Keratinocyte (primary cell): ENCODE data around the gene LEAP2. TPM values are rescaled to one million over a fixed set of nuclear protein-coding genes. Genes with fewer than 3 reads are reported as not detected.

Source experiments
- DNase-seq: peaks from one replicate; pipeline ENCODE4 v3.0.0-alpha.2; 2011; ENCODE audit warnings: low read depth, missing footprints, low spot score
- FAIRE-seq: peaks from 2 replicates; lab custom pipeline; 2011; peaks lifted over from hg19 to GRCh38; lab: Jason Lieb, UNC
- H2AFZ ChIP-seq: 2 replicates; pipeline ENCODE4 v1.6.0; 2012; ENCODE audit warnings: low read length, control low read depth, inconsistent platforms; ENCODE audit not compliant: control insufficient read depth
- H3K27ac ChIP-seq: 2 replicates; pipeline ENCODE4 v1.5.1; 2011; ENCODE audit warnings: low read length; ENCODE audit not compliant: control insufficient read depth, insufficient read depth
- H3K27me3 ChIP-seq: 3 replicates; pipeline ENCODE4 v1.6.0; 2011; ENCODE audit warnings: low read length; ENCODE audit not compliant: control insufficient read depth, insufficient read depth; ENCODE audit errors: extremely low read depth
- H3K36me3 ChIP-seq, 2 experiments: 2 replicates in 1 of 2; 3 replicates in 1 of 2; pipeline ENCODE4 v1.5.1; 2011; ENCODE audit warnings: low read length in 2 of 2, mild to moderate bottlenecking in 1 of 2; ENCODE audit not compliant: control insufficient read depth in 2 of 2, insufficient read depth in 2 of 2; ENCODE audit errors: extremely low read depth in 1 of 2
- H3K4me1 ChIP-seq: 3 replicates; pipeline ENCODE4 v1.5.1; 2011; ENCODE audit warnings: low read length; ENCODE audit not compliant: control insufficient read depth, insufficient read depth; ENCODE audit errors: extremely low read depth
- H3K4me2 ChIP-seq: 3 replicates; pipeline ENCODE4 v1.6.0; 2011; ENCODE audit warnings: low read depth, low read length; ENCODE audit not compliant: control insufficient read depth, insufficient read depth; ENCODE audit errors: extremely low read depth
- H3K4me3 ChIP-seq, 3 experiments: fragments of 200-600 bp in 1 of 3; sonication (generic) in 1 of 3; 2 replicates in 2 of 3; 3 replicates in 1 of 3; pipeline ENCODE4 v1.5.1; 2011 to 2016; ENCODE audit warnings: low read length in 3 of 3, mild to moderate bottlenecking in 3 of 3, control low read depth in 2 of 3, inconsistent platforms in 1 of 3, low read depth in 1 of 3, mixed read lengths in 1 of 3, mixed run types in 1 of 3, moderate library complexity in 1 of 3; ENCODE audit not compliant: control insufficient read depth in 2 of 3, insufficient read depth in 2 of 3; ENCODE audit errors: extremely low read depth in 1 of 3
- H3K79me2 ChIP-seq: 2 replicates; pipeline ENCODE4 v1.6.0; 2012; ENCODE audit warnings: low read length; ENCODE audit not compliant: control insufficient read depth, insufficient read depth
- H3K9ac ChIP-seq: 3 replicates; pipeline ENCODE4 v1.6.0; 2011; ENCODE audit warnings: low read length; ENCODE audit not compliant: control insufficient read depth, insufficient read depth; ENCODE audit errors: extremely low read depth
- H3K9me1 ChIP-seq: 3 replicates; pipeline ENCODE4 v1.6.0; 2011; ENCODE audit warnings: low read length; ENCODE audit not compliant: control insufficient read depth, insufficient read depth; ENCODE audit errors: extremely low read depth
- H3K9me3 ChIP-seq: 2 replicates; pipeline ENCODE4 v1.5.1; 2012; ENCODE audit warnings: low read depth, low read length; ENCODE audit not compliant: control insufficient read depth
- H4K20me1 ChIP-seq: 3 replicates; pipeline ENCODE4 v1.6.0; 2011; ENCODE audit warnings: low read length; ENCODE audit not compliant: control insufficient read depth, insufficient read depth; ENCODE audit errors: extremely low read depth
- CTCF ChIP-seq, 3 experiments: IDR thresholded peaks in 1 of 3; conservative IDR thresholded peaks in 1 of 3; optimal IDR thresholded peaks in 1 of 3; 2 replicates in 2 of 3; 3 replicates in 1 of 3; pipeline versions ENCODE3 to v1.5.1; 2011; ENCODE audit warnings: low read length in 3 of 3, mild to moderate bottlenecking in 3 of 3, moderate library complexity in 2 of 3, control low read depth in 1 of 3, inconsistent platforms in 1 of 3; ENCODE audit not compliant: insufficient read depth in 2 of 3; ENCODE audit errors: extremely low read depth in 1 of 3
- EZH2 ChIP-seq: IDR thresholded peaks from one replicate; pipeline ENCODE4 v1.6.1; 2012; ENCODE audit warnings: inconsistent platforms, mild to moderate bottlenecking, low read length, moderate library complexity
- dilution Hi-C: fragments of 300-500 bp; cut with MboI; formaldehyde crosslinking; loops from one replicate; pipeline ENCODE4 v1.7.0; 2020; ENCODE audit warnings: low sequenced_read_pairs; ENCODE audit not compliant: extremely low pct_ligation_motif_present
- polyA plus RNA-seq, 5 experiments: library from polyadenylated mRNA; depleted of rRNA in 3 of 5; stranded (reverse) in 3 of 5; stranded (forward) in 1 of 5; unstranded in 1 of 5; fragments of >200 nt; gene quantifications; 1 replicate in 1 of 5; 2 replicates in 3 of 5; 3 replicates in 1 of 5; pipeline versions ENCODE4 v1.2.1 to v1.2.3, GENCODE V29; 2011 to 2012; ENCODE audit warnings: missing spikeins in 2 of 5, low read depth in 1 of 5, low replicate concordance in 1 of 5

LEAP2 gene
- polyA plus RNA-seq, 1 donor (not counting 4 experiments of a cell fraction or from before 2014, with no cell fraction given), result 1.2 TPM

- no peak overlapping the region for H2AFZ ChIP-seq
- FAIRE-seq, result no peak
- no peaks in the 10 kb centered on the region for H4K20me1 ChIP-seq
- TF ChIP-seq CTCF (optimal IDR thresholded peaks at IDR 0.05 in 1 of 3, IDR thresholded peaks at IDR 0.05 in 1 of 3, conservative IDR thresholded peaks at IDR 0.05 in 1 of 3; ENCODE audit: extremely low read depth in 1 of 3, insufficient read depth in 2 of 3, low read length in 3 of 3), result no peak
- TF ChIP-seq EZH2, result no peak
- no peak overlapping the region for H3K4me2 ChIP-seq
- H3K4me3 ChIP-seq, result no peak overlapping the region
- H3K9me3 ChIP-seq, result no peaks in the 10 kb centered on the region
- H3K27ac ChIP-seq, result no peak overlapping the region
- H3K27me3 ChIP-seq, result no peaks in the 10 kb centered on the region
- H3K4me1 ChIP-seq, result no peaks in the 10 kb centered on the region
- no peak for DNase-seq
- dilution Hi-C loops, result no loop called here
- H3K36me3 ChIP-seq, result peaks cover 34 to 40% of the 10 kb centered on the region in 2 experiments
- H3K9ac ChIP-seq, result no peak overlapping the region
- H3K79me2 ChIP-seq, result peaks cover 2% of the 10 kb centered on the region
- H3K9me1 ChIP-seq, result no peaks in the 10 kb centered on the region
Observed at GRCh38 chr5:132890817-132891216, 17.3 kb downstream of the LEAP2 start.

- no peak for FAIRE-seq
Observed at GRCh38 chr5:132895719-132896305, 22.3 kb downstream of the LEAP2 start.

More at GRCh38 chr5:132895719-132896305, 22.3 kb downstream of the LEAP2 start:
- H4K20me1 ChIP-seq, result no peaks in the 10 kb centered on the region
- H3K36me3 ChIP-seq, result peaks cover 27 to 34% of the 10 kb centered on the region in 2 experiments
- dilution Hi-C loops, result no loop called here
- no peaks in the 10 kb centered on the region for H3K9me1 ChIP-seq
- no peak overlapping the region for H2AFZ ChIP-seq
- no peak overlapping the region for H3K4me2 ChIP-seq
- H3K79me2 ChIP-seq, result peaks cover 2% of the 10 kb centered on the region
- no peak overlapping the region for H3K4me3 ChIP-seq
- TF ChIP-seq CTCF (optimal IDR thresholded peaks at IDR 0.05 in 1 of 3, IDR thresholded peaks at IDR 0.05 in 1 of 3, conservative IDR thresholded peaks at IDR 0.05 in 1 of 3; ENCODE audit: extremely low read depth in 1 of 3, insufficient read depth in 2 of 3, low read length in 3 of 3), result no peak
- no peaks in the 10 kb centered on the region for H3K9me3 ChIP-seq
- H3K4me1 ChIP-seq, result no peaks in the 10 kb centered on the region
- H3K9ac ChIP-seq, result no peak overlapping the region
- no peak for DNase-seq
- H3K27ac ChIP-seq, result no peak overlapping the region
- no peaks in the 10 kb centered on the region for H3K27me3 ChIP-seq
